HepG2 (cell line): ENCODE results near the gene ZBED6. TPM values are rescaled to one million over a fixed set of nuclear protein-coding genes. Genes with fewer than 3 reads are reported as not detected.

ENCODE experiments used
- ATAC-seq: fragments of 200-7000 bp; cut with Tn5 transposase; 3 replicates; pipeline ENCODE4 v1.9.1; 2020; ENCODE audit warnings: mild to moderate bottlenecking, moderate library complexity
- BruUV-seq: library from RNA; stranded (reverse); fragments of 400-500 nt; replicated peaks from 2 replicates; lab custom pipeline; 2021; lab: Mats Ljungman, UMichigan
- CTCF ChIA-PET: fragments of 300-600 bp; formaldehyde crosslinking; extraction: SDS; loops from one replicate; lab custom pipeline; 2021; ENCODE audit warnings: low total read pairs, inconsistent platforms, low intra/inter-chr PET ratio; lab: Yijun Ruan, JAX
- POLR2A ChIA-PET: fragments of 350-600 bp; sonication (Branson Sonifier 250); formaldehyde crosslinking; loops from one replicate; lab custom pipeline; 2020; ENCODE audit warnings: antibody characterized with exemption, inconsistent platforms; lab: Yijun Ruan, JAX
- DNase-seq: peaks from one replicate; pipeline ENCODE4 v3.0.0-alpha.2; 2015; ENCODE audit warnings: low spot score
- FAIRE-seq: peaks from 3 replicates; lab custom pipeline; 2011; peaks lifted over from hg19 to GRCh38; lab: Jason Lieb, UNC
- H2AFZ ChIP-seq: one replicate; pipeline ENCODE4 v1.6.1; 2011; ENCODE audit warnings: low read length, inconsistent platforms
- H3K27ac ChIP-seq: fragments of 300-600 bp; 3 replicates; pipeline ENCODE4 v1.8.0; 2011; ENCODE audit warnings: mixed run types, mild to moderate bottlenecking, mixed read lengths, low read length, inconsistent platforms; ENCODE audit not compliant: insufficient read depth; ENCODE audit errors: extremely low read length
- H3K27me3 ChIP-seq, 2 experiments: fragments of 200-600 bp in 1 of 2; 2 replicates in 1 of 2; 3 replicates in 1 of 2; pipeline versions ENCODE4 v1.6.0 to v1.8.0; 2011; ENCODE audit warnings: low read length in 2 of 2, mild to moderate bottlenecking in 2 of 2, moderate library complexity in 2 of 2, inconsistent platforms in 1 of 2; ENCODE audit not compliant: insufficient read depth in 2 of 2, control insufficient read depth in 1 of 2
- H3K36me3 ChIP-seq, 2 experiments: fragments of 200-600 bp in 1 of 2; replicated peaks in 1 of 2; 2 replicates in 1 of 2; 3 replicates in 1 of 2; pipeline versions ENCODE4 v1.5.1 to v1.8.0; 2011; ENCODE audit warnings: low read length in 2 of 2, inconsistent platforms in 1 of 2; ENCODE audit not compliant: insufficient read depth in 2 of 2, control insufficient read depth in 1 of 2
- H3K4me1 ChIP-seq: 2 replicates; pipeline ENCODE4 v1.5.1; 2012; ENCODE audit warnings: low read length, inconsistent platforms; ENCODE audit not compliant: insufficient read depth
- H3K4me2 ChIP-seq: 2 replicates; pipeline ENCODE4 v1.6.0; 2011; ENCODE audit warnings: low read depth, low read length, inconsistent platforms
- H3K4me3 ChIP-seq, 3 experiments: fragments of 200-600 bp in 1 of 3; sonication (generic), shearing (Covaris generic) in 1 of 3; replicated peaks in 1 of 3; 2 replicates each; pipeline ENCODE4 v1.5.1; 2011 to 2016; ENCODE audit warnings: low read length in 3 of 3, inconsistent platforms in 2 of 3, low read depth in 2 of 3, mild to moderate bottlenecking in 2 of 3, control low read depth in 1 of 3, mixed read lengths in 1 of 3; ENCODE audit not compliant: insufficient read depth in 1 of 3
- H3K79me2 ChIP-seq: one replicate; pipeline ENCODE4 v1.6.1; 2011; ENCODE audit warnings: low read length, inconsistent platforms; ENCODE audit not compliant: insufficient read depth
- H3K9ac ChIP-seq: 2 replicates; pipeline ENCODE4 v1.6.0; 2011; ENCODE audit warnings: mild to moderate bottlenecking, low read depth, low read length, inconsistent platforms; ENCODE audit not compliant: insufficient read depth
- H3K9me3 ChIP-seq: 2 replicates; pipeline ENCODE4 v1.5.1; 2012; ENCODE audit warnings: mild to moderate bottlenecking, low read length
- H4K20me1 ChIP-seq: 2 replicates; pipeline ENCODE4 v1.6.0; 2011; ENCODE audit warnings: inconsistent platforms, mild to moderate bottlenecking, low read length, moderate library complexity; ENCODE audit not compliant: insufficient read depth
- CERS6 ChIP-seq: sonication (generic); formaldehyde crosslinking; IDR thresholded peaks from 2 replicates; pipeline ENCODE4 v1.5.0; 2020; ENCODE audit warnings: missing genetic modification reagents
- TAF15 ChIP-seq: fragments of 200-400 bp; formaldehyde crosslinking; IDR thresholded peaks from one replicate; pipeline ENCODE4 v1.6.1; 2018; ENCODE audit warnings: mild to moderate bottlenecking, low read depth, low read length; ENCODE audit not compliant: poor library complexity, severe bottlenecking
- ZNF276 ChIP-seq: sonication (generic); formaldehyde crosslinking; IDR thresholded peaks from 2 replicates; pipeline ENCODE4 v1.4.0; 2020; ENCODE audit warnings: mild to moderate bottlenecking, low read depth, missing genetic modification reagents
- ZNF354B ChIP-seq: sonication (generic); formaldehyde crosslinking; IDR thresholded peaks from 2 replicates; pipeline ENCODE4 v1.8.0; 2022; ENCODE audit warnings: mild to moderate bottlenecking, missing genetic modification reagents
- ZNF564 ChIP-seq: sonication (generic); formaldehyde crosslinking; IDR thresholded peaks from 2 replicates; pipeline ENCODE4 v1.8.1; 2023; ENCODE audit warnings: mild to moderate bottlenecking, missing genetic modification reagents
- WGBS: methylation state at CpG from one replicate; pipeline ENCODE4 v1.1.6; 2017; ENCODE audit warnings: low lambda C conversion rate; 5-methylcytosine and 5-hydroxymethylcytosine counted together
- in situ Hi-C: cut with HindIII; loops from 2 replicates; pipeline ENCODE4 v1.10.0; 2017; ENCODE audit warnings: low pct_unique_long_range_greater_than_20kb; ENCODE audit not compliant: extremely low pct_ligation_motif_present
- intact Hi-C: fragments of 100-400 bp; cut with micrococcal nuclease; formaldehyde crosslinking; loops from one replicate; pipeline ENCODE4 v1.10.0; 2022; ENCODE audit not compliant: unreplicated experiment
- polyA plus RNA-seq, 8 experiments: library from polyadenylated mRNA; depleted of rRNA in 3 of 8; stranded (reverse) in 7 of 8; unstranded in 1 of 8; fragments of >200 nt; fragmentation: Illumina TruSeq in 4 of 8; extraction: Trizol in 4 of 8; gene quantifications; 2 replicates each; pipeline versions ENCODE4 v1.2.1 to v1.2.3, GENCODE V29; 2011 to 2016; ENCODE audit warnings: low read depth in 4 of 8, missing spikeins in 1 of 8, mixed read lengths in 1 of 8; ENCODE audit not compliant: insufficient read depth in 1 of 8
- total RNA-seq, 5 experiments: library from RNA; depleted of rRNA; stranded (reverse); fragments of >200 nt; fragmentation: Illumina TruSeq; extraction: Trizol; gene quantifications; 2 replicates each; pipeline ENCODE4 v1.2.3, GENCODE V29; 2016; ENCODE audit warnings: low read depth in 1 of 5

The ZBED6 gene
- total and polyA plus RNA-seq, 2 of the 13 experiments (the other 11 are each of a cell fraction or from before 2014, with no cell fraction given): 9.3 to 12.5 TPM

- Histone ChIP-seq H3K79me2 (no peaks in the 10 kb centered on the region), H3K9me3 (no peaks in the 10 kb centered on the region), H3K4me1 (peaks cover 22% of the 10 kb centered on the region), H3K4me3 (no peak overlapping the region), H4K20me1 (no peaks in the 10 kb centered on the region), H3K4me2 (no peak overlapping the region), H2AFZ (no peak overlapping the region), H3K36me3 (no peaks in the 10 kb centered on the region), H3K27ac (no peak overlapping the region), H3K9ac (no peak overlapping the region), H3K27me3 (no peaks in the 10 kb centered on the region)
- POLR2A ChIA-PET: no interaction called here
- intact Hi-C loops (no loop called here), in situ Hi-C loops (no loop called here)
- DNase-seq (no peak), ATAC-seq (no peak), FAIRE-seq (no peak)
- CTCF ChIA-PET: no interaction called here
- WGBS: 52% methylated on average over 6 of the region's 6 CpGs
- TF ChIP-seq ZNF564 (CRISPR knock-in tag) (no peak), ZNF354B (CRISPR knock-in tag) (no peak), TAF15 (no peak), ZNF276 (CRISPR knock-in tag) (no peak), CERS6 (no peak)
- BruUV-seq: no TSS peak
These were observed 27.2 kb upstream of the ZBED6 start for GRCh38 chr1:203768256-203768655.
